NCI-H2171 treated with DMSO at 0.1 percent for 48 hours (cell line): ENCODE results near the gene CYB561D2.
"Not testable (repeated sequence)": the region's sequence is repeated elsewhere in the genome, so short reads cannot be mapped to it uniquely, and the experiment has no call there.

ENCODE experiments used
- DNase-seq: peaks from one replicate; lab custom pipeline; 2025; lab: John Stamatoyannopoulos, UW

Gene CYB561D2

GRCh38 chr3:50350527-50351322 is at the start of gene CYB561D2, which contains the start of gene NPRL2:
CYB561D2 (plus strand) TSS chr3:50350862; CDS start chr3:50351434, 572 bp downstream.
NPRL2 (minus strand) TSS chr3:50350775; CDS start chr3:50350652, 123 bp downstream.
- DNase-seq = peak; percentile 84

- DNase-seq = no peak
Observed at GRCh38 chr3:50302095-50303012, 48.3 kb upstream of the CYB561D2 start.

- no peak for DNase-seq
Observed at GRCh38 chr3:50303013-50303815, 47.4 kb upstream of the CYB561D2 start, which contains the start of gene HYAL1. HYAL1 (minus strand) TSS chr3:50303574; CDS start chr3:50302956, 618 bp downstream.

- DNase-seq = no peak
Observed at GRCh38 chr3:50304601-50305000, 46.1 kb upstream of the CYB561D2 start.

- not testable (repeated sequence) for DNase-seq
Observed at GRCh38 chr3:50312041-50312440, 38.6 kb upstream of the CYB561D2 start.

GRCh38 chr3:50314342-50314741 is 36.3 kb upstream of the CYB561D2 start:
- no peak for DNase-seq

GRCh38 chr3:50314816-50315215 is 35.8 kb upstream of the CYB561D2 start:
- DNase-seq = no peak

- DNase-seq = peak; percentile 51
Observed at GRCh38 chr3:50316657-50317242, 33.9 kb upstream of the CYB561D2 start.

GRCh38 chr3:50317300-50317699 is 33.4 kb upstream of the CYB561D2 start:
- no peak for DNase-seq

GRCh38 chr3:50318163-50318562 is 32.5 kb upstream of the CYB561D2 start:
- DNase-seq = no peak

GRCh38 chr3:50318615-50319014 is 32.0 kb upstream of the CYB561D2 start:
- no peak for DNase-seq

- no peak for DNase-seq
Observed at GRCh38 chr3:50319181-50319893, 31.3 kb upstream of the CYB561D2 start.

- no peak for DNase-seq
Observed at GRCh38 chr3:50319894-50320625, 30.6 kb upstream of the CYB561D2 start.

GRCh38 chr3:50320853-50321335 is 29.8 kb upstream of the CYB561D2 start:
- DNase-seq = peak; percentile 42

- peak; percentile 78 for DNase-seq
Observed at GRCh38 chr3:50321336-50322114, 29.1 kb upstream of the CYB561D2 start.

GRCh38 chr3:50322115-50322385 is 28.6 kb upstream of the CYB561D2 start:
- DNase-seq = no peak

- no peak for DNase-seq
Observed at GRCh38 chr3:50322386-50323091, 28.1 kb upstream of the CYB561D2 start, which contains the start of gene HYAL2. HYAL2 (minus strand) TSS chr3:50322745; CDS start chr3:50320489, 2,256 bp downstream.

GRCh38 chr3:50323092-50323600 is 27.5 kb upstream of the CYB561D2 start:
- no peak for DNase-seq
